ENCODE results near the gene ZBTB32.

- TF ChIP-seq EZH2 (IDR thresholded peaks at IDR 0.05) (no peak), POLR2A (IDR thresholded peaks at IDR 0.05; ENCODE audit: borderline replicate concordance, extremely low read depth, insufficient read depth, insufficient read length) (no peak), POLR2AphosphoS5 (IDR thresholded peaks at IDR 0.05; ENCODE audit: low read depth, low read length) (no peak)
- TF ChIP-seq, protein P1, sequence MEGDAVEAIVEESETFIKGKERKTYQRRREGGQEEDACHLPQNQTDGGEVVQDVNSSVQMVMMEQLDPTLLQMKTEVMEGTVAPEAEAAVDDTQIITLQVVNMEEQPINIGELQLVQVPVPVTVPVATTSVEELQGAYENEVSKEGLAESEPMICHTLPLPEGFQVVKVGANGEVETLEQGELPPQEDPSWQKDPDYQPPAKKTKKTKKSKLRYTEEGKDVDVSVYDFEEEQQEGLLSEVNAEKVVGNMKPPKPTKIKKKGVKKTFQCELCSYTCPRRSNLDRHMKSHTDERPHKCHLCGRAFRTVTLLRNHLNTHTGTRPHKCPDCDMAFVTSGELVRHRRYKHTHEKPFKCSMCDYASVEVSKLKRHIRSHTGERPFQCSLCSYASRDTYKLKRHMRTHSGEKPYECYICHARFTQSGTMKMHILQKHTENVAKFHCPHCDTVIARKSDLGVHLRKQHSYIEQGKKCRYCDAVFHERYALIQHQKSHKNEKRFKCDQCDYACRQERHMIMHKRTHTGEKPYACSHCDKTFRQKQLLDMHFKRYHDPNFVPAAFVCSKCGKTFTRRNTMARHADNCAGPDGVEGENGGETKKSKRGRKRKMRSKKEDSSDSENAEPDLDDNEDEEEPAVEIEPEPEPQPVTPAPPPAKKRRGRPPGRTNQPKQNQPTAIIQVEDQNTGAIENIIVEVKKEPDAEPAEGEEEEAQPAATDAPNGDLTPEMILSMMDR (IDR thresholded peaks at IDR 0.05 in 2 of 3, conservative IDR thresholded peaks at IDR 0.05 in 1 of 3; ENCODE audit: borderline replicate concordance in 1 of 3, insufficient read depth in 1 of 3, low read depth in 2 of 3, low read length in 2 of 3): no peak
These were observed 29.9 kb downstream of the ZBTB32 start for GRCh38 chr19:35734273-35734672.

Measured in HCT116 (cell line).